HG03571 (cell line): ENCODE data around the gene ALPL.
"Not testable (repeated sequence)": the region's sequence is repeated elsewhere in the genome, so short reads cannot be mapped to it uniquely, and the experiment has no call there.

Experiments
- ATAC-seq: cut with Tn5 transposase; IDR thresholded peaks from one replicate; pipeline ENCODE4 v1.9.1; 2021; ENCODE audit not compliant: unreplicated experiment

The ALPL gene

DNA sequence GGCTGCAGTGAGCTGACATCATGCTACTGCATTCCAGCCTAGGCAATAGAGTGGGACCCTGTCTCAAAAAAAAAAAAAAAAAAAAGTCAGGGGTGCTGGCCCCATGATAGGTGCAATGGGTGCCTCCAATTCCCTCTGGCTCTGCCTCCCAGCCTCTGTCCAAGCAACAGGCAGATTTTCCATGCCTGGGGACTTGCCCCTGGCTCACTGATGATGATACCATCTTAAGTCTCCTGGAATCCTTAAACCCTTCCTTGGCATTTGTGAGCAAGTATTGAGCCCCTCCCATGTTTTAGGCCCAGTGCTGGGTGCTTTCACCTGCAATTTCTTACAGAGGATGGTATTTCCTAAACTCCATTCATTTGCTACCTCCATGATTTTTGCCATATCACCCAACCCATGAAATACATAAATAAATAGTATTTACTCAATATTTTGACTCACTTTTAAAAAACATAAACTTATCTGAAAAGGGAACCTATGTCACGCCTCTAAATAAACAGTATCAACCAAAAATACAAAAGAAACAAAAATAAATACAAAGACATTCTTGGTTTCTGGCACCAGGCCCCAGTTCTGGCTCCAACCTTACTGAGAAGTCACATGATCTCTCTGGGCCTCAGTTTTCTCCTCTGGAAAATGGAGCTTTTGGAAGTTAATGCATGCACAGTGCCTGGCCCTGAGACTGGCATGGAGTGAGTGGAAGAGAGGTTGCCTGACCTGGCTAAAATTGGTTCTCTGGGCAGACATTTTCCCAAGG, 1.5 kb upstream of the ALPL start:
- ATAC-seq = no peak

DNA sequence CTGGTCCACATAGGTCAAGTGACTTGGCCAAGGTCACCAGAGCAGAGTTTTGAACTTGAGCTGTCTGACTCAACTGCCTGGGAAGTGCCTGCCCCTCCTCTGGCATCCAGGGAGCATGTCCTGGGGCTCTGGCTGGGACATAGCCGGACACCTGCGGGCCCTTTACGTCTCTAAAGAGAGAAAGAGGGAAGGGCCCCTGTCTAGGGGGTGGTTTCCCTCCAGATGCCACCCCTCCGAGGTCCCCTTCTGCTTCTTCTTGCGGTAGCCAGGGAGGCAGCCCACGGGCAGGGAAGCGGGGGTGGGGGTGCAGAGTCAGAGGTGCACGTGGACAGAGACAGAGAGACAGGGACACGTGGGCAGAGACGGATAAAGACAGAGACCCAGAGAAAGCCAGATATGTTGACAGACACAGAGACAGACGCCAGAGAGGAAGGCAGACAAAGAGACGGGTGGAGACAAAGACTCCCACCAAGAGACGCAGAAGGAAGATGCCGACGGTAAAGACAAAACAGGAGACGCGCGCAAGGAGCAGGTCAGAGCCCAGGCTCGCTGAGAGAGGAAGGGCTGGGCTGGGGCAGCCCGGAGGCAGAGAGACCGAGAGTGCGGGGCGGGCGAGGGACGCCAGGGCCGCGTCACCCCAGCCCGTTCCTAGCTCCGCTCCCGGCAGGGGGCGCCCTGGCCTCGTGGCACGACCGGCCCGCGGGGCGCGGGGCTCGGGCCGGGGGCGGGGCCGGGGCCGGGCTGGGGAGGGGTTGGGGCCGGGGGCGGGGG, 458 bp upstream of the ALPL start:
- no peak for ATAC-seq

DNA sequence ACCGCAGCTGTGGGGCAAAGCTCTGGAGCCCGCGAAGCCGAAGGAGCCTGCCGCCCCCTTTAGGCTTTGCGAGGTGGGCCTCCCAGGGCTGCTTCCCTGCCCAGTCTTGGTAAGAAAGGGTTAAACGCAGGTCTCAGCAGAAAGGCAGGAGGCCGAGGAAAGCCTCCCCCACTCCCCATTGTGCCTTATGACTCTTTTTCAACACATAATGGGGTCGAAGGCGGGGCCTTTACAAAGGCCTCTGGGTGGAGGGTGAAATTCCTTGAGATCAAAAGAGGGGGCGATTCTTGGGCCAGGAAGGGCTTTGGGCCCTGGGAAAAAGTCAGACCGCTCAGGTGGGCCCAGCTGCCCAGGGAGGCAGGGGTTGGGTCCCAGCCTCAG, 880 bp downstream of the ALPL start:
- ATAC-seq = no peak

DNA sequence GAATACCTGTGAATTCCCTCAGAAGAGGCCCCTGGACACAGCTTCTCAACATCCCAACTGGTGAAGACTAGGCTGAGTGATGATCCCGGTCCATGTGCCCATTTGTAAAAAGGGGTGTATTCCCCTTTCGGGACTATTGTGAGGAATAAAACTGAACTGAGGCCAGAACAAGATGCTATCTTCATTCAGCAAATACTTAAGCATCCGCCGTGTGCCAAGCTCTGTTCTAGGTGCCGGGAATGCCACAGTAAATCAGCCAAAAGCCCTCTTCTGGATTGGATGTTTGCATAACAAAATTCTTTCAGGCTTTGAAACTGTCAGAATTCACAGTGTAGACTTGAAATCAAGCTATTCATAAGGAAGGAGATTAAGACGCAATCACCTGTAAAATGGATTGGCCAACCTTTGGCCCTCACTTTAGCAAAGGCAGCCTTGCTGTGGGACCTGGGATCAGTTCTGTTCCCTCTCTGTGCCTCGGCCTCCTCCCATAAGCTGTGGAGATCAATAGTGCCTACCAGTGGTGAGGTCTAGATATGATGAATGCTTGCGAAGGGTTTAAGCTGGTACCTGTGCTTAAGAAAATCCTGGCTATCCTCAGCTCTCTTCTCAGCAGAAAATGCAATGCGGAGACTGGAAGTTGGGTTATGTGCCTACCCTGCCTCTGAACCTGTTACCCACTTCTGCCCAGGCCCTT, 1.8 kb downstream of the ALPL start:
- ATAC-seq = no peak

DNA sequence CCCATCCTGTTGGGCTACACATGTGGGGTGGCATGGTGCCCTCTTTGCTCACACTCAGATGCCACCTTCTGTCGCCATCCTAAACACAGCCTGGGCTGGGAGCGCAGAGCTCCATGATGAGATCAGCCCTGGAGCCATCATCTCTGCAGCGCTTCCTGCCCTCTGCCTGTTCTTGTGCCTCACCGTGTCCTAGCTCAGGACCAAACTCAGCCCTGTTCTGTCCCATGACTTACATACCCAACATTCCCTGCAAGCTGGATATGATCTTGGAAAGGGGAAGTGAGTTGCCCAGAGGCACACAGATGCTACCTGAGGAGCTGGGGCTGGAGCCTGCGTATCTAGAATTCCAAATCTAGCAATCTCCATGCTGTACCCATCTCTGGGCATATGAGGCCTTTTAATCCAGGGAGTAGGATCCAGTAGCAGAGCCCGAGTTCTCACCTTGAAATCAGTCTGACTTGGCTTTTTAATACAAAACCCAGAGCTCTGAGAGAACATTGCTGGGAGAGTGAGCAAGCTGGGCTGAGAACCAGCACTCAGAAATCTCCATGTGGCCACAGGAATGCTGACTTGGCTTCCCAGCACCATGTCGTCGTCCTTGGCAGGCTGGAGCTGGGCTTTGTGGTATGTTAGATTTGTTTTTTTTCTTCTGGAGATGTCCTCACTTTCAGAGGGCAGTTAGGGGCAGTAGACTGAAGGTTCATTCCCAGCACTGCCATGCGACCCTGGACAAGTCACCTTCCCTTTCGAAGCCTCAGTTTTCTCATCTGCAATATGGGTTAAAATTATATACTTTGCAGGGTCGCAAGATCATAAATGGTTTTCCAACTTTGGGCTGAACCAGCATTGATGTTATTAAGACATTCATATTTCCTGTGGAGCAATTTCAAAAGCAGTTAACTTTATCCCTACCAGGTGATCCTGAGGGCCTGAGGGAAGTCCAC, 2.6 kb downstream of the ALPL start:
- no peak for ATAC-seq

DNA sequence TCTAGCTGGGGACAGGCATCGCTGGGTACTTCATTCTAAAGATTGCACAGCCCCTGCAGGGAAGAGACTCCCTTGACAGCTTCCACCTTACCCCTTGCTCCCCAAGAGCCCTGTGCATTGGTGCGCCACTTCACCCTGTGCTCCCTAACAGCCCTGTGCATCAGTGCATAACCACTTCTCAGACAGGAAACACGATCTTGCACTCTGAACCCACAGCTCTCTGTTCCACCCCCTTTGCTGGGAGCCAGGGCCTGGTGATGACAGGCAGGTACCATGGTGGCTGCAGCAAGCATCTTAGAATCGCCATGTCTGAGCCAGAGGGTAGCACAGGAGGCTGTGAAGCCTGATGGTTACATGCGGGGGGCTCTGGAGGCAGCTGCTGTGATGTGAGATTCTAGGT, 5.0 kb downstream of the ALPL start:
- peak; percentile 87 for ATAC-seq

DNA sequence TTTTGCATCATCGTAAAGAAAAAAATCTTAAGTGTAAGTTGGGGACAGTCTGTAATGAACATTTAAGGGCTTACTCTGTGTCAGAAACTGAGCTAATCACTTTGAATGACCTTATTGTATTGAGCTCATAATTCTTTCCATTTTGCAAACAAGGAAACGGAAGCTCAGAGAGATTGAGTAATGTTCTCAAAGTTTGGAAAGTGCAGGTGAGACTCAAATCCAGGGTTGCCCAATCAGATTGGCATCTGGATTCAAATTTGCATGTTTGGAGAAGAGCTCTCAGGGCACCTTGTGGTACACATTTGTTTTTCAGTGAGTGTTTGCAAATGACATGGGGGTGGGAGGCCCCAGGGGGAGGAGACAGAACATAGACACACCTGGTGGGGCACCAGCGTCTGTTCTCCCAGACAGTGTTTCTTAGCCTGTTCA, 8.0 kb downstream of the ALPL start:
- no peak for ATAC-seq

DNA sequence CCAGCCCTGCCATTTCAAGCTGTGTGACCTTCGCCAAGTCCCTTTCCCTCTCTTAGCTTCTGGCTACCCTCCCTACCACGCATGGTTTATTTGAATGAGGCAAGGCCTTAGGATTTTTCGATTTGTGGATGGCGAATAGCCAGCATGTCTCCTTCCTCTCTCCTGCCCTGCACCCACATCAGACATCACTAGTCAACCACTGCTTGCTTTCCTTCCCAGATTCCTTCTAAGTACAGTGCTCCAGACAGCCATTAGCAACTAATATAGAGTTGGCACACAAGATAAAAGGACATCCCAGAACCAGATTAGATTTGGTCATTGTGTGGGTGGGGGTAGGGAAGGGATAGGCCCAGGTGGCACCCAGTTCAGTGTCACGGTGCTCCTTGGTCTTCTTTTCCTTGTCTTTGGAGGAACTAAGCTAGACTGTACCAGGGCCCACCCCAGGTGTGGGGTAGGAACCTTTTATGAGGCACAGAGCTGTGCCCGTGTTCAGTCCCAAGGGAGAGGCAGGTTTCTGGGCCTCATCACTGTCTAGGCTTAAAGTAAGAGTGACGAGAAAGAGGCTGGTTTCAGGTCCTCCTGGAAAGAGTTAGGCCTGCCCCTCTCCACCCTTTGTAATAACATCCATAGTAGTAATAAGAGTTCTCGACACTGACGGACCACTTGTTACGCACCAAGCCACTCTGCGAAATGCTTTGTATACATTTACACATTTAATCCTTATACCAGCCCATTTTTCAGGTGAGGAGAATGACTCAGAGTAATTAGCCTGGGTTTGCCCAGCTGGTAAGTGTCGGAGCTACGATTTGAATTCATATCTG, 8.6 kb downstream of the ALPL start:
- no peak for ATAC-seq

DNA sequence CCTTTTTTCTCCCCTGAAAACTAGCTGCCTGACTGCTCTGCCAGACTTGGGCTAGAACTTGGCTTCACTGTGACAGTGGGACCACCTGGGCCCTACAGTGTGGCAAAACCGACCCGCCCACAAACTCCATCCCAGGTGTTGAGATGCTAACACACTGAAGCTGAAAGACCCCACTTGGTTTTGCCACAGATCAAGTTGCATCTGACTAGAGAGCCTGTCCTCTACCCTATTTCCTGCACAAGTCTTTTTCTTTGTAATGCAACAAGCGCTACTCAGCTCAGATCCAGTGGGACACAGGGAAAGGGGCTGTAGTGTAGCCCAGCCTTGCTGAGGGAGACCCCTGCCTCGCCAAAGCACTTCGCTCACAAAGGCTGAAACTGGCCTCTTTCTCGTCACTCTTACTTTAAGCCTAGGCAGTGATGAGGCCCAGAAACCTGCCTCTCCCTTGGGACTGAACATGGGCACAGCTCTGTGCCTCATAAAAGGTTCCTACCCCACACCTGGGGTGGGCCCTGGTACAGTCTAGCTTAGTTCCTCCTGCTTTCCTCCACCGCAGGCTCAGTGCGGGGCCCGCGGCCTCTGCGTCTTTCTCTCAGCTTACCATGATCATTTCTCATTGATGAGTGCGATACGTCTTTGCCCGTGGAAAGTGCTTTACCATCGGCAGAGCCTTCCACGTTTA, 9.7 kb downstream of the ALPL start:
- ATAC-seq = no peak

DNA sequence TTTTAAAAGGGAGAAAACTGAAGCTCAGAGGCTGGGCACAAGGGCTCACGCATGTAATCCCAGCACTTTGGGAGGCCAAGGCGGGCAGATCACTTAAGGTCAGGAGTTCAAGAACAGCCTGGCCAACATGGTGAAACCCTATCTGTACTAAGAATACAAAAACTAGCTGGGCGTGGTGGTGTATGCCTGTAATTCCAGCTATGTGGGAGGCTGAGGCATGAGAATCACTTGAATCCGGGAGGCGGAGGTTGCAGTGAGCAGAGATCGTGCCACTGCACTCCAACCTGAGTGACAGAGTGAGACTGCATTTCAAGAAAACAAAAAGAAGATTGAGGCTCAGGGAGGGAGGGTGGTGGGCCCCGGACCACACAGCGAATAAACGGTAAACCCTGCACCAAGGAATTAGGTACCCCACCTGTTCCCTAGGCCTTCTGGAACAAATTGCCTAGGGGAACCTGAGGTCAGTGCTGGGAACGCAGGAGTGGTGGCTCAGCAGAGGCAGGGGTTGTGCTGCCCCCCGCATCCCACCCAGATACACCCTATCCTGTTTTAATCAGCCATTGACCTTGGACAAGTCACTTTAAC, 10.4 kb downstream of the ALPL start:
- ATAC-seq = not testable (repeated sequence)

DNA sequence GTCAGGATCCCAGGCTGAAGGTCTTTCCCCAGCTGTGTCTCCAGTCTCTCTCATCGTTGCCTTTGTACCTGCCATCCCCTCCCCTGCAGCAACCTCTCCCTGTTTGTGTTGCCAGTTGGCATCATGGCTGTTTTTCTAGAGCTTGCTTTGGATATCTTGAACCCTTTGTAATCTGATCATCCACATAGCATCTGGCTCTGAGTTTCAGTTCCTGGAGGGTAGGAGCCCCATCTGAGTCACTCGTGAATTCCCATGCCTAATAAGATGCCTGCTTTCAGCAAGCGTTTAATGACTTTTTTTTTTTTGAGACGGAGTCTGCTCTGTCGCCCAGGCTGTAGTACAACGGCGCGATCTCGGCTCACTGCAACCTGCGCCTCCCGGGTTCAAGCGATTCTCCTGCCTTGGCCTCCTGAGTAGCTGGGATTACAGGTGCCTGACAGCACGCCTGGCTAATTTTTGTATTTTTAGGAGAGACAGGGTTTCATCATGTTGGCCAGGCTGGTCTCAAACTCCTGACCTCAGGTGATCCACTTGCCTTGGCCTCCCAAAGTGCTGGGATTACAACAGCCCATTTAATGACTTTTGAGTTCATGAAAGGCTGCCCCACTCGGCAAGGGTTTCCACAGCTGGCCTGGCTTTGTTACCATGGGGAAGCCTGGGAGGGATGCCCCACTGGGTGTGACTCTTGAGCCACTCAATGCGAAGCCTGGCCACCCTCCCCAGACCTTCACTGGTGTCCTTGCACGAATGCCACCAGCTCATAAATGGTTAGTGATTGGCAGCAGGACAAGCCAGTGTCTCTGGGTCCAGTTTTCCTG, 11.9 kb downstream of the ALPL start:
- no peak for ATAC-seq

DNA sequence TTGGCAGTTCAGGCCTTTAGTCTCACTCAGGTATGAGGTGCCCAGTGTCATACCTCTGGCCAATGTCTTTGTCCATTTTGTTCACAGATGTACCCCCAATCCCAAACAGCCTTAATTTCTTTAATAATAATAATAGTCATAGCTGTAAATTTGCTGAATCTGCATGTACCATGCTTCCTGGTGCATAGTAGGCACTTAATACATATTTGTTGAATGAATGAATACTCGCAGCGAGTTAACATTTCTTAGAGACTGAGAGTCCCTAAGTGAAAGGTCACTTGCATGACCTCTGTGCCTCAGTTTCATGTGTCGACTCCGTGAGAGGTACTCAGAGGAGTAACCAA, 12.5 kb downstream of the ALPL start:
- no peak for ATAC-seq

DNA sequence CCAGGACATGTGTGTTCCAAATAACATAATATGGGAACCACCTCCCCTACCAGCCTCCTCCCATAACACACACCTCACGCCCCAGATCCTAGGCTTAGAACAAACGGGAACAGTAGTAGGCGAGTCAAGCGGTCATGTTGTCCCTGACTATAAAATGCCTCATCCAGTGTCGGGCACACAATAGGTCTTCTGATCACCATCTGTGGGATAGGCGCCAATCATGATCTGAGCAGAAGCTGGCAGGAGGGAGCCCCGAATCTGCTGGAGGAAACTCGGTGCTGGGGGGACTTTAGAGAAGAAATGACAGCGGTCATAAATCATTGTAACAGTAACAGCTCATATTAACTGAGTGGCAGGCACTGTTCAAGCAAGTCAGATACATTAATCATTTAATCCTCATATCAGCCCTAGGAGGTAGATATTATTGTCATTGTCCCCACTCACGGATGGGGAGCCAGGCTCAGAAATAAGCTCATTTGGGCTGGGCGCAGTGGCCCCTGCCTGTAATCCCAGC, 13.4 kb downstream of the ALPL start:
- no peak for ATAC-seq

DNA sequence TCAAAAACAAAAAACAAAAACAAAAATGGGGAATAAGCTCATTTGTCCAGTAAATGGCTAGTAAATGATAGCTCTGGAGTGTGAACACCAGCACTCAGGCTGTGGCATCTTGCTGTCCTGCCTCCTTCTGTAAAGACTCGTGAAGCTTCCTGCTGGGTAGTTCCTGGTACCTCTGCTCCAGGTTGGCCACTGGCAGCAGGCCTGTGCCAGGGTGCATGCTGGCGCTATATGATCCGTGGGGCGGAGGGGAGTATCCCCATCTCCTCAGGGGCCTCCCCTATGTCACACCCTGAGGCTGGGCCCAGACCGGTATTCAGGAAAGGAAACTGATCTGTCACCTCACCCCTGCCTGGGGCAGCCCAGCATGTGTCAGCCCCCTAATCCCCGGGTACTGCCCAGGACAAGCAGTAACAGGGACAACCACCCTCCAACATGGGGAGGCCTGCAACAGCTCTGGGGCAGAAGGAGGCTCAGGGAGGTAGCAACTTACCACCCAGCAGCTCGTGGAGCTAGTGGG, 14.1 kb downstream of the ALPL start:
- no peak for ATAC-seq

DNA sequence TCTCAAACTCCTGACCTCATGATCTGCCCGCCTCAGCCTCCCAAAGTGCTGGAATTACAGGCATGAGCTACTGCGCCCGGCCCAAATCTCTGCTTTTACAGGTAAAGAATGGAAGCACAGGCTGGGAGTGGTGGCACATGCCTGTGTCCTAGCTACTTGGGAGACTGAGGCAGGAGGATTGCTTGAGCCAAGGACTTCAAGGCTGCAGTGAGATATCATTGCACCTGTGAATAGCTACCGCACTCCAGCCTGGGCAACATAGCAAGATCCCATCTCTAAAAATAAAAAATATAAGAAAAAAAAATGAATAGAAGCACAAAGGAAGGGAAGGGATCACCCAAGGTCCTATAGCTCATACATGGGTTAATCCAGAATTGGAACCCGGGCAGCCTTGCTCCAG, 15.0 kb downstream of the ALPL start:
- no peak for ATAC-seq

DNA sequence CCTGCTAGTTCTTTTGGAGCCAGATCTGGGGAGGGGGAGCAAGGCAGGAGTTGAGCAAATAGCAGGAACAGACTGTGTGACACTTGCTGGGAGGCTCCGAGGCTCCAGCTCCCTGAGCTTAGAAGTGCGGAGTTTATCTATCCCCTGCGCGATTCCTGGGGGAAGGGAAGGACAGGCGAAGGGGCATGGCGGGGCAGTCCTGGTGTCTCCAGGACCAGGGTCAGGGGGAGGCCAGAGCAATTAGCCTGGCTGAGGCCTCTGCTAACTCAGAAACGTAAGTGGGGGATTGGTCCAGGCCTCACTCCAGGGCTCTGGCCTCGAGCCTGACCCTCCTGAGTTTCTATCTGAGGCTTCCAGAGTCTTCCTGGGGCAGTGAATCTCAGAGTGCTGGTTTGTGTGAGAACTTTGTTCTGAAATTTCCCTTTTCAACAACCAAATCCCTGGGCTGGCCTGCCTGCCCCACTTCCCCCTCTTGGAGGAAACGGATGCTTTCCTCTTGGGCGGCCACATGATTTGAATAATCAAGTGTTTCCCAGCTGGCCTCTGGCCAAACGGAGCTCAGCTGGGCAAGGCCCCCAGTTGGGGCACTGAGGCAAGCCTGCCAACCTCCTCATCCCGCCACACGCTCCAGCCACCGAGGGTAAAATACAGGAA, 15.6 kb downstream of the ALPL start:
- ATAC-seq = no peak

DNA sequence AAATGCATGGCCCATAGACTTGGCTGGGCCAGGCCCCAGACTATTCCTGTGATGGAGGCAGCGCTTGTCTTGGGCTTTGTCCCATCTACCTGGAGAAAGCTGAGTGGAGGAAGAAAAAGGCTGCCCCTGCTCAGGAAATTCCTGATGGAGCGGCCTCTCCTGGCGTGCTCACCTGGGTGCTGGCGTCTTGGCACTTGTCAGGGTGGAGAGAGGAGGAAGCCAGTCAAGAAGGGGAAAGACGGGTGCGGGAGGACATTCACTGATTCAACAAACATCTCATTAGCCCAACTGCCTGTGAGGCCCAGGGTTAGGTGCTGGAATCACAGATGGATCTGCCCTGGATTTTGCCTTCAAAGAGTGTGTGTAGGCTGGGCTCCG, 16.1 kb downstream of the ALPL start:
- no peak for ATAC-seq
